H1 (cell line): ENCODE data around the gene ACVR2B. TPM values are rescaled to one million over a fixed set of nuclear protein-coding genes. Genes with fewer than 3 reads are reported as not detected.
"Not testable (repeated sequence)": the region's sequence is repeated elsewhere in the genome, so short reads cannot be mapped to it uniquely, and the experiment has no call there.

Experiments used
- CTCF ChIA-PET: fragments of 300-600 bp; sonication (Branson Sonifier 250); formaldehyde crosslinking; loops from one replicate; lab custom pipeline; 2021; ENCODE audit not compliant: partially characterized antibody; lab: Charles Lee
- POLR2A ChIA-PET: fragments of 300-600 bp; sonication (Branson Sonifier 250); formaldehyde crosslinking; loops from one replicate; lab custom pipeline; 2021; ENCODE audit warnings: inconsistent platforms; ENCODE audit not compliant: partially characterized antibody; lab: Charles Lee
- DNase-seq, 2 experiments: peaks; one replicate each; pipeline versions ENCODE4 v3.0.0 to v3.0.0-alpha.2; 2010 to 2022; ENCODE audit warnings: low spot score in 2 of 2, low read depth in 1 of 2, mixed read lengths in 1 of 2
- FAIRE-seq: peaks from 2 replicates; lab custom pipeline; 2011; peaks lifted over from hg19 to GRCh38; lab: Jason Lieb, UNC
- H2AFZ ChIP-seq: 2 replicates; pipeline ENCODE4 v1.8.1; 2012; ENCODE audit warnings: low read length, inconsistent platforms
- H2AK5ac ChIP-seq: 2 replicates; pipeline ENCODE4 v1.6.1; 2013; ENCODE audit warnings: low read depth, low read length
- H2BK120ac ChIP-seq: replicated peaks from 2 replicates; pipeline ENCODE3; 2013; ENCODE audit warnings: low read depth, low read length, inconsistent platforms
- H2BK12ac ChIP-seq: 2 replicates; pipeline ENCODE4 v1.6.1; 2013; ENCODE audit warnings: low read depth, low read length
- H2BK15ac ChIP-seq: 2 replicates; pipeline ENCODE4 v1.6.1; 2013; ENCODE audit warnings: low read length
- H2BK20ac ChIP-seq: 2 replicates; pipeline ENCODE4 v1.6.1; 2013; ENCODE audit warnings: low read length
- H2BK5ac ChIP-seq: 2 replicates; pipeline ENCODE4 v1.6.1; 2013; ENCODE audit warnings: low read depth, low read length
- H3K14ac ChIP-seq: 2 replicates; pipeline ENCODE4 v1.6.1; 2013; ENCODE audit warnings: inconsistent platforms; ENCODE audit not compliant: insufficient read length
- H3K18ac ChIP-seq: 2 replicates; pipeline ENCODE4 v1.6.1; 2013; ENCODE audit warnings: low read length; ENCODE audit errors: extremely low read depth
- H3K23ac ChIP-seq: 2 replicates; pipeline ENCODE4 v1.6.1; 2013; ENCODE audit warnings: inconsistent platforms; ENCODE audit not compliant: insufficient read length
- H3K23me2 ChIP-seq: 2 replicates; pipeline ENCODE4 v1.6.1; 2013; ENCODE audit warnings: low read depth, low read length
- H3K27ac ChIP-seq: 2 replicates; pipeline ENCODE4 v1.6.1; 2011; ENCODE audit warnings: low read depth, low read length, inconsistent platforms
- H3K27me3 ChIP-seq, 4 experiments: replicated peaks in 1 of 4; 1 replicate in 1 of 4; 2 replicates in 3 of 4; pipeline versions ENCODE4 v1.6.1 to v1.8.1; 2011 to 2013; ENCODE audit warnings: low read length in 3 of 4, mild to moderate bottlenecking in 3 of 4, inconsistent platforms in 2 of 4, mixed read lengths in 2 of 4, moderate library complexity in 1 of 4; ENCODE audit not compliant: control insufficient read depth in 3 of 4, insufficient read depth in 3 of 4; ENCODE audit errors: extremely low read depth in 1 of 4
- H3K36me3 ChIP-seq, 4 experiments: 2 replicates each; pipeline versions ENCODE4 v1.6.1 to v1.8.1; 2011 to 2013; ENCODE audit warnings: mild to moderate bottlenecking in 4 of 4, low read length in 3 of 4, moderate library complexity in 2 of 4, control low read depth in 1 of 4, inconsistent platforms in 1 of 4; ENCODE audit not compliant: insufficient read depth in 4 of 4, control insufficient read depth in 2 of 4
- H3K4ac ChIP-seq: replicated peaks from 2 replicates; pipeline ENCODE3; 2013; ENCODE audit warnings: low read length, low read depth, mixed read lengths, inconsistent platforms; ENCODE audit not compliant: insufficient read length
- H3K4me1 ChIP-seq, 4 experiments: replicated peaks in 1 of 4; 1 replicate in 1 of 4; 2 replicates in 3 of 4; pipeline versions ENCODE4 v1.6.1 to v1.8.1; 2011 to 2013; ENCODE audit warnings: low read length in 3 of 4, inconsistent platforms in 2 of 4, mixed read lengths in 1 of 4; ENCODE audit not compliant: insufficient read depth in 4 of 4, control insufficient read depth in 3 of 4
- H3K4me2 ChIP-seq, 2 experiments: 2 replicates each; pipeline versions ENCODE4 v1.6.1 to v1.8.1; 2011 to 2013; ENCODE audit warnings: low read depth in 2 of 2, low read length in 2 of 2, control low read depth in 1 of 2, inconsistent platforms in 1 of 2, mild to moderate bottlenecking in 1 of 2; ENCODE audit not compliant: insufficient read depth in 1 of 2
- H3K4me3 ChIP-seq, 4 experiments: fragments of 200-600, 300-600 bp in 1 of 4; sonication (generic), shearing (Covaris generic), sonication (Bioruptor Twin) in 1 of 4; 2 replicates each; pipeline versions ENCODE4 v1.5.1 to v1.8.1; 2011 to 2016; ENCODE audit warnings: low read length in 4 of 4, low read depth in 3 of 4, control low read depth in 2 of 4, inconsistent platforms in 2 of 4, mild to moderate bottlenecking in 2 of 4, mixed read lengths in 1 of 4, moderate library complexity in 1 of 4; ENCODE audit not compliant: insufficient read depth in 2 of 4; ENCODE audit errors: extremely low read depth in 1 of 4
- H3K56ac ChIP-seq: replicated peaks from 2 replicates; pipeline ENCODE3; 2013; ENCODE audit warnings: low read depth, mild to moderate bottlenecking, mixed read lengths, low read length, inconsistent platforms; ENCODE audit not compliant: insufficient read length
- H3K79me1 ChIP-seq: 2 replicates; pipeline ENCODE4 v1.6.1; 2013; ENCODE audit warnings: low read depth, low read length, control low read depth
- H3K79me2 ChIP-seq, 2 experiments: 2 replicates each; pipeline versions ENCODE4 v1.6.1 to v1.8.1; 2012 to 2013; ENCODE audit warnings: low read length in 2 of 2, mild to moderate bottlenecking in 2 of 2, inconsistent platforms in 1 of 2; ENCODE audit not compliant: insufficient read depth in 2 of 2, control insufficient read depth in 1 of 2
- H3K9ac ChIP-seq, 4 experiments: replicated peaks in 1 of 4; 1 replicate in 1 of 4; 2 replicates in 3 of 4; pipeline versions ENCODE4 v1.6.1 to v1.8.1; 2011 to 2013; ENCODE audit warnings: low read depth in 3 of 4, low read length in 3 of 4, control low read depth in 2 of 4, mild to moderate bottlenecking in 2 of 4, moderate library complexity in 2 of 4, inconsistent platforms in 1 of 4; ENCODE audit errors: extremely low read depth in 1 of 4
- H3K9me3 ChIP-seq, 2 experiments: 2 replicates each; pipeline versions ENCODE4 v1.6.1 to v1.8.1; 2012 to 2013; ENCODE audit warnings: mild to moderate bottlenecking in 2 of 2, moderate library complexity in 2 of 2, control low read depth in 1 of 2, inconsistent platforms in 1 of 2, low read depth in 1 of 2, low read length in 1 of 2, mixed read lengths in 1 of 2; ENCODE audit not compliant: insufficient read depth in 2 of 2
- H4K20me1 ChIP-seq, 2 experiments: replicated peaks in 1 of 2; 2 replicates each; pipeline versions ENCODE3 to v1.8.1; 2011 to 2013; ENCODE audit warnings: inconsistent platforms in 2 of 2, low read length in 2 of 2, mild to moderate bottlenecking in 1 of 2; ENCODE audit not compliant: insufficient read depth in 2 of 2, control insufficient read depth in 1 of 2
- H4K5ac ChIP-seq: 2 replicates; pipeline ENCODE4 v1.6.1; 2013; ENCODE audit warnings: low read length, low read depth, mixed read lengths, inconsistent platforms; ENCODE audit not compliant: insufficient read length
- H4K8ac ChIP-seq: 2 replicates; pipeline ENCODE4 v1.8.0; 2013; ENCODE audit warnings: mild to moderate bottlenecking, moderate library complexity, low read length, inconsistent platforms; ENCODE audit not compliant: insufficient read depth; ENCODE audit errors: extremely low read depth
- H4K91ac ChIP-seq: replicated peaks from 2 replicates; pipeline ENCODE3; 2013; ENCODE audit warnings: low read length, mixed read lengths, inconsistent platforms; ENCODE audit not compliant: insufficient read length
- WGBS, 2 experiments: shearing (Covaris generic) in 1 of 2; methylation state at CpG; one replicate each; pipeline versions ENCODE4 v1.1.6 to v1.1.7; 2013 to 2015; ENCODE audit warnings: low lambda C conversion rate in 2 of 2, mixed read lengths in 2 of 2, inconsistent platforms in 1 of 2, low coverage in 1 of 2, missing lambda C conversion rate in 1 of 2; ENCODE audit not compliant: insufficient replicate concordance in 2 of 2, insufficient coverage in 1 of 2, insufficient read length in 1 of 2; ENCODE audit errors: extremely low coverage in 1 of 2, missing lambda C conversion rate in 1 of 2; 5-methylcytosine and 5-hydroxymethylcytosine counted together
- polyA plus RNA-seq, 7 experiments: library from polyadenylated mRNA; depleted of rRNA in 3 of 7; stranded (reverse) in 5 of 7; unstranded in 2 of 7; fragments of >200 nt in 5 of 7; fragments of 200-250 nt in 2 of 7; gene quantifications; 1 replicate in 5 of 7; 2 replicates in 1 of 7; 4 replicates in 1 of 7; pipeline versions ENCODE4 v1.2.1 to v1.2.3, GENCODE V29; 2011 to 2013; ENCODE audit warnings: missing spikeins in 2 of 7, mixed read lengths in 2 of 7
- total RNA-seq: library from RNA; stranded (reverse); fragmentation: NEBNext Ultra II Directional; extraction: Animal tissue kit (Norgen Biotek cat#: 25700); gene quantifications from 2 replicates; pipeline ENCODE4 v1.2.1, GENCODE V29; 2021

ACVR2B gene
- total and polyA plus RNA-seq, 2 of the 8 experiments (the other 6 are each of a cell fraction or from before 2014, with no cell fraction given): 24.7 to 109 TPM

- H3K4me1 ChIP-seq, H3K79me2 ChIP-seq, H2BK15ac ChIP-seq, H4K91ac ChIP-seq, H3K27ac ChIP-seq, FAIRE-seq, H3K36me3 ChIP-seq, H2BK5ac ChIP-seq, H4K20me1 ChIP-seq, H3K4ac ChIP-seq, H3K18ac ChIP-seq, DNase-seq, H3K23ac ChIP-seq, H3K4me3 ChIP-seq, H3K27me3 ChIP-seq, H3K4me2 ChIP-seq, H2BK120ac ChIP-seq, H3K56ac ChIP-seq, H3K23me2 ChIP-seq, H2AFZ ChIP-seq, H4K5ac ChIP-seq, H2AK5ac ChIP-seq, H4K8ac ChIP-seq, H3K79me1 ChIP-seq, H2BK12ac ChIP-seq, H3K9ac ChIP-seq, H3K14ac ChIP-seq, H2BK20ac ChIP-seq: not testable (repeated sequence)
- ChIA-PET CTCF (interaction anchor here (1.0 kb wide), 1 partner anchor 16 kb away, joined by 4 read pairs; no protein-coding TSS in a partner anchor), POLR2A (interaction anchor here (0.7 kb wide), 1 partner anchor 9 kb away, joined by 3 read pairs; no protein-coding TSS in a partner anchor)
- WGBS, 2 experiments: 91% methylated on average over 5 of the region's 5 CpGs; no CpG with 5 or more reads in 1 of the 2 experiments
- H3K9me3 ChIP-seq: peaks cover 30 to 38% of the 10 kb centered on the region in 2 experiments
These were observed 20.6 kb upstream of the ACVR2B start for GRCh38 chr3:38432871-38433658.
